ENCODE data around the gene AMER3.
A peak's percentile ranks its signal among the peaks of the same experiment; 100 is the strongest.

AMER3 gene

GRCh38 chr2:130808482-130809268 lies 53.3 kb downstream of the AMER3 start:
- H3K23ac ChIP-seq (ENCODE audit: low read length): no peak overlapping the region
- WGBS (ENCODE audit: extremely low coverage, insufficient coverage, insufficient read length): no CpG with 5 or more reads among the region's 12 CpGs
- no peak overlapping the region for H3K18ac ChIP-seq (ENCODE audit: low read length)
- no peaks in the 10 kb centered on the region for H3K79me2 ChIP-seq (ENCODE audit: control insufficient read depth, insufficient read depth, low read length, poor library complexity)
- peaks cover 0 to 3% of the 10 kb centered on the region in 2 experiments for H3K4me1 ChIP-seq (ENCODE audit: control insufficient read depth in 1 of 2, insufficient read depth in 2 of 2, low read length in 2 of 2)
- H3K4me3 ChIP-seq (ENCODE audit: low read depth, low read length): no peak overlapping the region
- no peak overlapping the region for H3K9ac ChIP-seq (ENCODE audit: low read length)
- peak; percentile 90 to 93 for DNase-seq
- H2BK12ac ChIP-seq (ENCODE audit: low read length): no peak overlapping the region
- no peak overlapping the region for H3K4me2 ChIP-seq (ENCODE audit: low read length)
- no peaks in the 10 kb centered on the region for H3K79me1 ChIP-seq (ENCODE audit: low read length)
- H4K12ac ChIP-seq (ENCODE audit: low read depth, low read length): no peak overlapping the region
- no peak overlapping the region for H4K91ac ChIP-seq (ENCODE audit: low read depth, low read length)
- H2BK120ac ChIP-seq (ENCODE audit: insufficient read depth, low read length, poor library complexity): no peak overlapping the region
- H4K8ac ChIP-seq (ENCODE audit: low read depth, low read length): no peak overlapping the region
- H3K9me3 ChIP-seq (ENCODE audit: insufficient read depth, low read depth, low read length): no peaks in the 10 kb centered on the region
- no peaks in the 10 kb centered on the region for H3K36me3 ChIP-seq (ENCODE audit: control insufficient read depth in 1 of 2, insufficient read depth in 2 of 2, low read length in 2 of 2)
- no peak overlapping the region for H3K4ac ChIP-seq (ENCODE audit: low read depth, low read length)
- H3K14ac ChIP-seq (ENCODE audit: low read length): no peak overlapping the region
- H2AFZ ChIP-seq (ENCODE audit: insufficient read depth, low read length, poor library complexity): no peak overlapping the region
- H3K27me3 ChIP-seq (ENCODE audit: insufficient read depth, low read length): no peaks in the 10 kb centered on the region
- no peak overlapping the region for H2BK5ac ChIP-seq (ENCODE audit: low read depth, low read length, poor library complexity)
- H3K27ac ChIP-seq (ENCODE audit: low read depth, low read length): no peak overlapping the region
- no peak overlapping the region for H2AK5ac ChIP-seq (ENCODE audit: low read length)

GRCh38 chr2:130810490-130810889 lies 55.1 kb downstream of the AMER3 start:
- WGBS (ENCODE audit: extremely low coverage, insufficient coverage, insufficient read length): no CpG with 5 or more reads among the region's 7 CpGs
- H3K79me2 ChIP-seq (ENCODE audit: control insufficient read depth, insufficient read depth, low read length, poor library complexity): no peaks in the 10 kb centered on the region

GRCh38 chr2:130813722-130814121 lies 58.4 kb downstream of the AMER3 start:
- H3K23ac ChIP-seq (ENCODE audit: low read length): no peak overlapping the region
- WGBS (ENCODE audit: extremely low coverage, insufficient coverage, insufficient read length): no CpG with 5 or more reads among the region's 5 CpGs
- no peak overlapping the region for H3K4me3 ChIP-seq (ENCODE audit: low read depth, low read length)
- no peak overlapping the region for H3K9ac ChIP-seq (ENCODE audit: low read length)
- no peak overlapping the region for H3K4ac ChIP-seq (ENCODE audit: low read depth, low read length)
- H3K4me1 ChIP-seq (ENCODE audit: control insufficient read depth in 1 of 2, insufficient read depth in 2 of 2, low read length in 2 of 2): no peaks in the 10 kb centered on the region
- H3K4me2 ChIP-seq (ENCODE audit: low read length): no peak overlapping the region
- no peak overlapping the region for H2AFZ ChIP-seq (ENCODE audit: insufficient read depth, low read length, poor library complexity)
- H3K79me1 ChIP-seq (ENCODE audit: low read length): no peaks in the 10 kb centered on the region
- H4K12ac ChIP-seq (ENCODE audit: low read depth, low read length): no peak overlapping the region
- no peak overlapping the region for H2BK5ac ChIP-seq (ENCODE audit: low read depth, low read length, poor library complexity)
- peaks cover 1% of the 10 kb centered on the region for H3K9me3 ChIP-seq (ENCODE audit: insufficient read depth, low read depth, low read length)
- no peak overlapping the region for H2BK120ac ChIP-seq (ENCODE audit: insufficient read depth, low read length, poor library complexity)
- H4K8ac ChIP-seq (ENCODE audit: low read depth, low read length): no peak overlapping the region
- no peaks in the 10 kb centered on the region for H3K79me2 ChIP-seq (ENCODE audit: control insufficient read depth, insufficient read depth, low read length, poor library complexity)
- no peak overlapping the region for H2BK12ac ChIP-seq (ENCODE audit: low read length)
- no peak for DNase-seq
- H3K27me3 ChIP-seq (ENCODE audit: insufficient read depth, low read length): no peaks in the 10 kb centered on the region
- no peak overlapping the region for H3K14ac ChIP-seq (ENCODE audit: low read length)
- H3K27ac ChIP-seq (ENCODE audit: low read depth, low read length): no peak overlapping the region
- H3K36me3 ChIP-seq (ENCODE audit: control insufficient read depth in 1 of 2, insufficient read depth in 2 of 2, low read length in 2 of 2): no peaks in the 10 kb centered on the region
- H3K18ac ChIP-seq (ENCODE audit: low read length): no peak overlapping the region
- H2AK5ac ChIP-seq (ENCODE audit: low read length): no peak overlapping the region
- no peak overlapping the region for H4K91ac ChIP-seq (ENCODE audit: low read depth, low read length)

More at GRCh38 chr2:130810490-130810889, 55.1 kb downstream of the AMER3 start:
- no peak overlapping the region for H2AK5ac ChIP-seq (ENCODE audit: low read length)
- no peak overlapping the region for H3K9ac ChIP-seq (ENCODE audit: low read length)
- H4K12ac ChIP-seq (ENCODE audit: low read depth, low read length): no peak overlapping the region
- no peak overlapping the region for H2BK120ac ChIP-seq (ENCODE audit: insufficient read depth, low read length, poor library complexity)
- peaks cover 0 to 3% of the 10 kb centered on the region in 2 experiments for H3K4me1 ChIP-seq (ENCODE audit: control insufficient read depth in 1 of 2, insufficient read depth in 2 of 2, low read length in 2 of 2)
- no peak overlapping the region for H2AFZ ChIP-seq (ENCODE audit: insufficient read depth, low read length, poor library complexity)
- H2BK5ac ChIP-seq (ENCODE audit: low read depth, low read length, poor library complexity): no peak overlapping the region
- H3K18ac ChIP-seq (ENCODE audit: low read length): no peak overlapping the region
- no peak overlapping the region for H3K4me3 ChIP-seq (ENCODE audit: low read depth, low read length)
- H2BK12ac ChIP-seq (ENCODE audit: low read length): no peak overlapping the region
- DNase-seq: no peak
- H3K23ac ChIP-seq (ENCODE audit: low read length): no peak overlapping the region
- H3K36me3 ChIP-seq (ENCODE audit: control insufficient read depth in 1 of 2, insufficient read depth in 2 of 2, low read length in 2 of 2): no peaks in the 10 kb centered on the region
- H3K9me3 ChIP-seq (ENCODE audit: insufficient read depth, low read depth, low read length): no peaks in the 10 kb centered on the region
- no peak overlapping the region for H3K4ac ChIP-seq (ENCODE audit: low read depth, low read length)
- no peaks in the 10 kb centered on the region for H3K79me1 ChIP-seq (ENCODE audit: low read length)
- no peak overlapping the region for H3K14ac ChIP-seq (ENCODE audit: low read length)
- no peak overlapping the region for H3K27ac ChIP-seq (ENCODE audit: low read depth, low read length)
- no peak overlapping the region for H4K8ac ChIP-seq (ENCODE audit: low read depth, low read length)
- no peak overlapping the region for H4K91ac ChIP-seq (ENCODE audit: low read depth, low read length)
- no peaks in the 10 kb centered on the region for H3K27me3 ChIP-seq (ENCODE audit: insufficient read depth, low read length)
- no peak overlapping the region for H3K4me2 ChIP-seq (ENCODE audit: low read length)

GRCh38 chr2:130814931-130815680 lies 59.8 kb downstream of the AMER3 start:
- H3K9me3 ChIP-seq (ENCODE audit: insufficient read depth, low read depth, low read length): peaks cover 2% of the 10 kb centered on the region
- no peak overlapping the region for H2AK5ac ChIP-seq (ENCODE audit: low read length)
- no peak overlapping the region for H3K14ac ChIP-seq (ENCODE audit: low read length)
- no peaks in the 10 kb centered on the region for H3K79me2 ChIP-seq (ENCODE audit: control insufficient read depth, insufficient read depth, low read length, poor library complexity)
- H3K79me1 ChIP-seq (ENCODE audit: low read length): peaks cover 2% of the 10 kb centered on the region
- no peak overlapping the region for H2BK120ac ChIP-seq (ENCODE audit: insufficient read depth, low read length, poor library complexity)
- no peaks in the 10 kb centered on the region for H3K27me3 ChIP-seq (ENCODE audit: insufficient read depth, low read length)
- no peak overlapping the region for H4K8ac ChIP-seq (ENCODE audit: low read depth, low read length)
- peaks cover 5 to 7% of the 10 kb centered on the region in 2 experiments for H3K4me1 ChIP-seq (ENCODE audit: control insufficient read depth in 1 of 2, insufficient read depth in 2 of 2, low read length in 2 of 2)
- no peak overlapping the region for H3K4me2 ChIP-seq (ENCODE audit: low read length)
- no CpG with 5 or more reads among the region's 15 CpGs for WGBS (ENCODE audit: extremely low coverage, insufficient coverage, insufficient read length)
- H3K4me3 ChIP-seq (ENCODE audit: low read depth, low read length): no peak overlapping the region
- no peak overlapping the region for H2BK12ac ChIP-seq (ENCODE audit: low read length)
- no peak overlapping the region for H2BK5ac ChIP-seq (ENCODE audit: low read depth, low read length, poor library complexity)
- H2AFZ ChIP-seq (ENCODE audit: insufficient read depth, low read length, poor library complexity): no peak overlapping the region
- no peak overlapping the region for H4K12ac ChIP-seq (ENCODE audit: low read depth, low read length)
- no peak overlapping the region for H3K9ac ChIP-seq (ENCODE audit: low read length)
- no peak overlapping the region for H3K27ac ChIP-seq (ENCODE audit: low read depth, low read length)
- H4K91ac ChIP-seq (ENCODE audit: low read depth, low read length): no peak overlapping the region
- no peak for DNase-seq
- no peaks in the 10 kb centered on the region for H3K36me3 ChIP-seq (ENCODE audit: control insufficient read depth in 1 of 2, insufficient read depth in 2 of 2, low read length in 2 of 2)
- H3K23ac ChIP-seq (ENCODE audit: low read length): peak overlapping the region; percentile 80
- no peak overlapping the region for H3K4ac ChIP-seq (ENCODE audit: low read depth, low read length)
- H3K18ac ChIP-seq (ENCODE audit: low read length): no peak overlapping the region

All from trophoblast cell (in vitro differentiated cells and primary cell).